GM19452 (cell line): ENCODE measurements around the gene CASQ1.

Experiments
- ATAC-seq: cut with Tn5 transposase; IDR thresholded peaks from one replicate; pipeline ENCODE4 v1.9.1; 2021; ENCODE audit not compliant: unreplicated experiment

CASQ1 gene

GRCh38 chr1:160168016-160168415 lies 22.4 kb upstream of the CASQ1 start:
- ATAC-seq: no peak

- ATAC-seq: no peak
Observed at GRCh38 chr1:160168609-160169369, 21.6 kb upstream of the CASQ1 start.

GRCh38 chr1:160169553-160170399 lies 20.6 kb upstream of the CASQ1 start:
- ATAC-seq: peak; percentile 76

GRCh38 chr1:160171354-160171753 lies 19.0 kb upstream of the CASQ1 start:
- ATAC-seq: no peak

- no peak for ATAC-seq
Observed at GRCh38 chr1:160171980-160172379, 18.4 kb upstream of the CASQ1 start.

- no peak for ATAC-seq
Observed at GRCh38 chr1:160177231-160177630, 13.1 kb upstream of the CASQ1 start.

GRCh38 chr1:160177667-160178066 lies 12.7 kb upstream of the CASQ1 start:
- no peak for ATAC-seq

- no peak for ATAC-seq
Observed at GRCh38 chr1:160178731-160179130, 11.6 kb upstream of the CASQ1 start.

- ATAC-seq: no peak
Observed at GRCh38 chr1:160179336-160179735, 11.0 kb upstream of the CASQ1 start.

GRCh38 chr1:160186246-160186645 lies 4.1 kb upstream of the CASQ1 start:
- no peak for ATAC-seq

GRCh38 chr1:160186729-160187128 lies 3.6 kb upstream of the CASQ1 start:
- ATAC-seq: no peak

GRCh38 chr1:160187407-160187806 lies 3.0 kb upstream of the CASQ1 start:
- no peak for ATAC-seq

GRCh38 chr1:160188341-160188740 lies 2.0 kb upstream of the CASQ1 start:
- no peak for ATAC-seq

- no peak for ATAC-seq
Observed at GRCh38 chr1:160191756-160192155, 1.4 kb downstream of the CASQ1 start.

GRCh38 chr1:160192234-160192633 lies 1.9 kb downstream of the CASQ1 start:
- no peak for ATAC-seq

GRCh38 chr1:160193091-160193819 lies 2.9 kb downstream of the CASQ1 start:
- ATAC-seq: peak; percentile 72

GRCh38 chr1:160193832-160194736 lies 3.7 kb downstream of the CASQ1 start:
- ATAC-seq: no peak

- ATAC-seq: no peak
Observed at GRCh38 chr1:160194737-160195059, 4.3 kb downstream of the CASQ1 start.

- no peak for ATAC-seq
Observed at GRCh38 chr1:160196143-160196542, 5.8 kb downstream of the CASQ1 start.

- no peak for ATAC-seq
Observed at GRCh38 chr1:160197231-160197630, 6.9 kb downstream of the CASQ1 start.

GRCh38 chr1:160200786-160201185 lies 10.4 kb downstream of the CASQ1 start:
- no peak for ATAC-seq
